Testis (tissue), 3 donors: ENCODE results near the gene PLD1. TPM values are rescaled to one million over a fixed set of nuclear protein-coding genes. Genes with fewer than 3 reads are reported as not detected.

Experiments
- DNase-seq: peaks from one replicate; pipeline ENCODE4 v3.0.0-alpha.2; 2019
- H3K27ac ChIP-seq, 2 donors: fragments of 200-600 bp; sonication (generic); one replicate each; pipeline ENCODE4 v1.5.1; 2019
- H3K27me3 ChIP-seq: fragments of 200-600 bp; sonication (generic); one replicate; pipeline ENCODE4 v1.5.1; 2019
- H3K36me3 ChIP-seq: fragments of 200-600 bp; sonication (generic); one replicate; pipeline ENCODE4 v1.5.1; 2017; ENCODE audit warnings: low read depth; ENCODE audit errors: missing control alignments
- H3K4me1 ChIP-seq: fragments of 200-600 bp; sonication (generic); one replicate; pipeline ENCODE4 v1.5.1; 2019
- H3K4me3 ChIP-seq, 2 donors: fragments of 200-600 bp; sonication (generic); one replicate each; pipeline ENCODE4 v1.5.1; 2017 to 2019
- H3K9me3 ChIP-seq: fragments of 200-600 bp; sonication (generic); one replicate; pipeline ENCODE4 v1.5.1; 2017
- CTCF ChIP-seq, 3 experiments: fragments of 450-650 bp in 2 of 3; fragments of 200-600 bp in 1 of 3; sonication (generic) in 1 of 3; IDR thresholded peaks; one replicate each; pipeline ENCODE4 v1.5.1; 2016 to 2019; ENCODE audit warnings: antibody characterized with exemption in 3 of 3, mild to moderate bottlenecking in 2 of 3, moderate library complexity in 1 of 3
- POLR2A ChIP-seq: fragments of 450-650 bp; IDR thresholded peaks from one replicate; pipeline ENCODE4 v1.6.1; 2017; ENCODE audit warnings: antibody characterized with exemption, mild to moderate bottlenecking, moderate library complexity
- WGBS, 2 donors: methylation state at CpG; one replicate each; pipeline ENCODE4 v1.1.5; 2018; 5-methylcytosine and 5-hydroxymethylcytosine counted together
- intact Hi-C: fragments of 100-400 bp; cut with DNase I; formaldehyde crosslinking; loops from one replicate; pipeline ENCODE4 v1.15.1; 2023; ENCODE audit warnings: low total_unique reads
- polyA plus RNA-seq: library from polyadenylated mRNA; stranded (reverse); fragments of 350-450 nt; fragmentation: Illumina TruSeq; extraction: RNeasy Lipid Tissue Mini Kit (QIAGEN cat#74804); gene quantifications from one replicate; pipeline ENCODE4 v1.2.3, GENCODE V29; 2014; ENCODE audit warnings: low read depth, low replicate concordance; ENCODE audit not compliant: insufficient read depth
- total RNA-seq, 2 donors: library from RNA; depleted of rRNA; stranded (reverse); fragments of >200 nt; gene quantifications; one replicate each; pipeline ENCODE4 v1.2.3, GENCODE V29; 2016

Gene PLD1
- total and polyA plus RNA-seq, 3 donors from 2014 or later: 10.7 to 27.4 (median 19.1) TPM

- DNase-seq: no peak
- TF ChIP-seq CTCF (IDR thresholded peaks at IDR 0.05) (no peak), POLR2A (no peak)
- Histone ChIP-seq H3K4me3 (no peak overlapping the region), H3K4me1 (peaks cover 3% of the 10 kb centered on the region), H3K27me3 (no peaks in the 10 kb centered on the region), H3K36me3 (no peaks in the 10 kb centered on the region), H3K9me3 (no peaks in the 10 kb centered on the region), H3K27ac (no peak overlapping the region)
- 59 to 86% methylated on average over 7 of the region's 7 CpGs for WGBS, 2 donors
- intact Hi-C loops: no loop called here
Observed at GRCh38 chr3:171807129-171807675, 3.1 kb downstream of the PLD1 start.

- no peaks in the 10 kb centered on the region for H3K36me3 ChIP-seq
- TF ChIP-seq CTCF (IDR thresholded peaks at IDR 0.05) (no peak), POLR2A (no peak)
- no peak overlapping the region for H3K27ac ChIP-seq
Observed at GRCh38 chr3:171806200-171807128, 3.8 kb downstream of the PLD1 start.

GRCh38 chr3:171805687-171806086, 4.6 kb downstream of the PLD1 start:
- H3K4me3 ChIP-seq: no peak overlapping the region
- H3K9me3 ChIP-seq: no peaks in the 10 kb centered on the region
- peaks cover 3% of the 10 kb centered on the region for H3K4me1 ChIP-seq
- TF ChIP-seq CTCF (IDR thresholded peaks at IDR 0.05): no peak
- intact Hi-C loops: no loop called here
- WGBS, 2 donors: 43 to 47% methylated on average over 3 of the region's 3 CpGs
- no peaks in the 10 kb centered on the region for H3K36me3 ChIP-seq
- no peak for DNase-seq
- H3K27me3 ChIP-seq: no peaks in the 10 kb centered on the region
- peak overlapping the region in 1 of 2 donors; percentile 71 for H3K27ac ChIP-seq

More at GRCh38 chr3:171806200-171807128, 3.8 kb downstream of the PLD1 start:
- DNase-seq: no peak
- H3K27me3 ChIP-seq: no peaks in the 10 kb centered on the region
- intact Hi-C loops: no loop called here
- H3K9me3 ChIP-seq: no peaks in the 10 kb centered on the region
- WGBS, 2 donors: 56 to 62% methylated on average over 5 of the region's 5 CpGs
- H3K4me1 ChIP-seq: peaks cover 3% of the 10 kb centered on the region
- H3K4me3 ChIP-seq: no peak overlapping the region

DNA sequence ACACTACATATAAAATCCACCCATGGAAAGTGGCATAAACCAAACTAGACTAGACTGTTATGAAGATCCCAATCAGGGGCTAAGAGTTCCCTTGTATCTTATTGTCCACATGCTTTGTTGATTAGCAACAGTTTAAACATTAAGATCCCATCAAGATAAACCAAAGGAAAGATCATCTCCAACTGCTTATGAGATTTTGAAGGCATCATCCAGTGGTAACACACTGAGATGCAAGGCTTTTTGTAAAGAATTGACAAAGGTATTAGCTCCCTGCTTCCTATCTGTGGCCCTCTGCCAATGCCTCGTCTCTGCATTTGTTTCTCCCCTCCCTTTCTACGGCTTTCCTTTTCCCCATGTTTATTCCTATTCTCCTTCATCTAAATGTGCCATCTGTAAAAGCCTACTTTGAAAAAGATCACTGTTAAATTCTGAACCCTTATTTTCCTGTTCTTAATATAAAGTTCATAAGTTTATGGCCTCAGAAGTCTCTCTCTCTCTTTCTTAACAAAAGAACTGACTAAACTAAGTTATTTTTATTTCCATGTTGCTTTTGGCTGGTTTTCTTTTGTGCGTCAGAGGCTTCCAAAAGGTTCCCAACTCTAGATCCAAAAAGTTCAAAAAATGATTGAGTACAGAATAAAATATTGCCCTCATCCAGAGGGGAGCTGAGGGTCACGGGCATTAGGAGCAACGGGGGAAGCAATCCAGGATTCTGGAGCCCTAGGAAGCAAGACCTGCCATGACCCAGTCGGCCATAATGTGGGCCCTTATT, 5.5 kb downstream of the PLD1 start:
- Histone ChIP-seq H3K36me3 (no peaks in the 10 kb centered on the region), H3K4me3 (no peak overlapping the region), H3K27me3 (no peaks in the 10 kb centered on the region), H3K4me1 (peaks cover 3% of the 10 kb centered on the region), H3K9me3 (no peaks in the 10 kb centered on the region), H3K27ac (peak overlapping the region in 1 of 2 donors; percentile 71)
- no peak for TF ChIP-seq POLR2A
- no peak for TF ChIP-seq CTCF (IDR thresholded peaks at IDR 0.05)
- intact Hi-C loops: no loop called here
- DNase-seq: peak; percentile 20
- 41 to 47% methylated on average over 6 of the region's 6 CpGs for WGBS, 2 donors
